ENCODE measurements around the gene KRT34.

Gene KRT34

DNA sequence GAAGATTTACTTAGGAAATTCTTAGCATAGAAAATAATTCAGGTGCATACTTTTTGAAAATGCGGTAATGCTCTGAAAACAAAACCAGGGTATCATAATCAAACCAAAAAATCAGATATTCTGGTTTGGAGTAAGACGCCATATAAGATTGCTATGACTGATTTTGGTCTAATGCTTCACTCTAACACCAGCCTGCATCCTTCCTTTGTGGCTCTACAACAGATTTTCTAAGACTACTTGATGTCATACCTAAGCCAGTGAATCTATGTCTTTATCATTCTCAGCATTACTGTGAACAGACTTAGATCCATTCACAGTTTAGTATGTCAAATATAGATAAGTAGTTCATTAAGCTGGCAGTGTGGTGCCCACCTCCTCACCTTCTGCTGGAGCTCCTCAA lies 13.1 kb downstream of the KRT34 start:
- no peak for DNase-seq
- TF ChIP-seq, protein P1, sequence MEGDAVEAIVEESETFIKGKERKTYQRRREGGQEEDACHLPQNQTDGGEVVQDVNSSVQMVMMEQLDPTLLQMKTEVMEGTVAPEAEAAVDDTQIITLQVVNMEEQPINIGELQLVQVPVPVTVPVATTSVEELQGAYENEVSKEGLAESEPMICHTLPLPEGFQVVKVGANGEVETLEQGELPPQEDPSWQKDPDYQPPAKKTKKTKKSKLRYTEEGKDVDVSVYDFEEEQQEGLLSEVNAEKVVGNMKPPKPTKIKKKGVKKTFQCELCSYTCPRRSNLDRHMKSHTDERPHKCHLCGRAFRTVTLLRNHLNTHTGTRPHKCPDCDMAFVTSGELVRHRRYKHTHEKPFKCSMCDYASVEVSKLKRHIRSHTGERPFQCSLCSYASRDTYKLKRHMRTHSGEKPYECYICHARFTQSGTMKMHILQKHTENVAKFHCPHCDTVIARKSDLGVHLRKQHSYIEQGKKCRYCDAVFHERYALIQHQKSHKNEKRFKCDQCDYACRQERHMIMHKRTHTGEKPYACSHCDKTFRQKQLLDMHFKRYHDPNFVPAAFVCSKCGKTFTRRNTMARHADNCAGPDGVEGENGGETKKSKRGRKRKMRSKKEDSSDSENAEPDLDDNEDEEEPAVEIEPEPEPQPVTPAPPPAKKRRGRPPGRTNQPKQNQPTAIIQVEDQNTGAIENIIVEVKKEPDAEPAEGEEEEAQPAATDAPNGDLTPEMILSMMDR (IDR thresholded peaks at IDR 0.05; ENCODE audit: low read depth, low read length, missing control alignments): no peak
- Histone ChIP-seq H3K27me3 (replicated peaks) (no peaks in the 10 kb centered on the region), H3K4me3 (ENCODE audit: low read depth, low read length) (no peak overlapping the region), H3K27ac (no peak overlapping the region), H3K36me3 (replicated peaks) (no peaks in the 10 kb centered on the region)
- in situ Hi-C loops (cut with HindIII; ENCODE audit: low pct_ligation_motif_present, low sequenced_read_pairs): no loop called here

DNA sequence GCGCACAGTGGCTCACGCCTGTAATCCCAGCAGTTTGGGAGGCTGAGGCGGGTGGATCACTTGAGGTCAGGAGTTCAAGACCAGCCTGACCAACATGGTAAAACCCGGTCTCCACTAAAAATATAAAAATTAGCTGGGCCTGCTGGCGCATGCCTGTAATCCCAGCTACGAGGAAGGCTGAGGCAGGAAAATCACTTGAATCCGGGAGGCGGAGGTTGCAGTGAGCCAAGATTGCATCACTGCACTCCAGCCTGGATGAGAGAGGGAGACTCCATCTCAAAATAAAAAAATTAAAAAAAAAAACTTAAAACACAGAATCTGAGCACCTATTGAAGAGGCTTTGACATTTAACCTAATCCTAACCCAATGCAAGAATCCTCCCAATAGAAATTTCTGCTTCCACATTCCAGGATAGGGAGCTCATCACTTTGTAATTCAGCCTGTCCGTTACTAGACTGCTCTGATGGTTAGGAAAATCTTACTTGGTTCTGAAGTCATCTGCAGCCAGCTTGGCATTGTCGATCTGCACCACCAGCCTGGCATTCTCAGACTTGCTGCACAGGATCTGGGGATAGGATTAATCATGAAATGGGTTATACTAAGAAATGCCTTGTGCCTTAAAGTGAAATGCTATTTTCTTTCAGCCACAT lies 14.6 kb downstream of the KRT34 start:
- Histone ChIP-seq H3K4me3 (ENCODE audit: low read depth, low read length) (no peak overlapping the region), H3K27ac (no peak overlapping the region), H3K27me3 (replicated peaks) (no peaks in the 10 kb centered on the region), H3K36me3 (replicated peaks) (no peaks in the 10 kb centered on the region)
- in situ Hi-C loops (cut with HindIII; ENCODE audit: low pct_ligation_motif_present, low sequenced_read_pairs): no loop called here
- peak; percentile 47 for DNase-seq
- TF ChIP-seq, protein P1 (IDR thresholded peaks at IDR 0.05; ENCODE audit: low read depth, low read length, missing control alignments): no peak

DNA sequence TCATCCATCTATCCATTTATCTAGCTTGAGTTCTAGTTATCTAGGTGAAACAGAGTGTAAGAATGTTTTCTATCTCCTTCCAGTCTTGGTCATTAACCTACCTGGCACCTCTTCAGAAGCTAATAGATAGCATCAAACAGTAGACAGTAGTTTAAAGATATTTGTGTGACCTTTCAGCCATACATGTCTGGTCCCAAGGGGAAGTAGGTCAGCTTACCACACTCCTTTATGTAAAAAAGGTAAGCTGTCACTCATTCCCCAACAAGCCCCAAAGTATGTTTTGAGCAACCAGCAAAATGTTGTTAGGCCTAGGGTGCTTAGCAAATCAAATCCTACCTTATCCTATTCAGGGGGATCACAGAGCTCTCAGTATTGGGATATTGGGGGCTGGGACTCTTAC lies 16.0 kb downstream of the KRT34 start:
- in situ Hi-C loops (cut with HindIII; ENCODE audit: low pct_ligation_motif_present, low sequenced_read_pairs): no loop called here
- TF ChIP-seq, protein P1 (IDR thresholded peaks at IDR 0.05; ENCODE audit: low read depth, low read length, missing control alignments): no peak
- H3K27ac ChIP-seq: no peak overlapping the region
- H3K27me3 ChIP-seq (replicated peaks): no peaks in the 10 kb centered on the region
- no peak for DNase-seq
- no peaks in the 10 kb centered on the region for H3K36me3 ChIP-seq (replicated peaks)
- H3K4me3 ChIP-seq (ENCODE audit: low read depth, low read length): no peak overlapping the region

DNA sequence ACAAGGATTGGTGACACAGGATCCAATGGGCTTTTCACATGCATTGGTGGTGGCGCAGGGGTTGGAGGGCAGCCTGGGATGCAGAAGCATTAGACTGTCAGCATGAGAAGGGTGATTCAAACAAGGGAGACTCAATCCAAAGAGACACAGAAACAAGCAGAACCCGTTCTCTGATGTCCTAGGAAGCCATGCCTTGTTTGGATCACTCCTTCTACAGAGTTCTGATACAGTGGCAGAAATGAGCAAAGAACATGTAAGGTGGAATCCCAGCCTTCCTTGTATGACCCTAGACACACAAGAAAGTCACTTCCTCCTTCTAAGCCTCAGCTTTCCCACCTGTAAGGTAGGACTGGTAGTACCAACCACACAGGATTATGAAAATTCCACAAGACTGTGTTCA lies 18.2 kb downstream of the KRT34 start:
- H3K27me3 ChIP-seq (replicated peaks): no peaks in the 10 kb centered on the region
- no peak overlapping the region for H3K27ac ChIP-seq
- no peak overlapping the region for H3K4me3 ChIP-seq (ENCODE audit: low read depth, low read length)
- TF ChIP-seq, protein P1 (IDR thresholded peaks at IDR 0.05; ENCODE audit: low read depth, low read length, missing control alignments): no peak
- H3K36me3 ChIP-seq (replicated peaks): no peaks in the 10 kb centered on the region
- in situ Hi-C loops (cut with HindIII; ENCODE audit: low pct_ligation_motif_present, low sequenced_read_pairs): no loop called here
- DNase-seq: no peak

DNA sequence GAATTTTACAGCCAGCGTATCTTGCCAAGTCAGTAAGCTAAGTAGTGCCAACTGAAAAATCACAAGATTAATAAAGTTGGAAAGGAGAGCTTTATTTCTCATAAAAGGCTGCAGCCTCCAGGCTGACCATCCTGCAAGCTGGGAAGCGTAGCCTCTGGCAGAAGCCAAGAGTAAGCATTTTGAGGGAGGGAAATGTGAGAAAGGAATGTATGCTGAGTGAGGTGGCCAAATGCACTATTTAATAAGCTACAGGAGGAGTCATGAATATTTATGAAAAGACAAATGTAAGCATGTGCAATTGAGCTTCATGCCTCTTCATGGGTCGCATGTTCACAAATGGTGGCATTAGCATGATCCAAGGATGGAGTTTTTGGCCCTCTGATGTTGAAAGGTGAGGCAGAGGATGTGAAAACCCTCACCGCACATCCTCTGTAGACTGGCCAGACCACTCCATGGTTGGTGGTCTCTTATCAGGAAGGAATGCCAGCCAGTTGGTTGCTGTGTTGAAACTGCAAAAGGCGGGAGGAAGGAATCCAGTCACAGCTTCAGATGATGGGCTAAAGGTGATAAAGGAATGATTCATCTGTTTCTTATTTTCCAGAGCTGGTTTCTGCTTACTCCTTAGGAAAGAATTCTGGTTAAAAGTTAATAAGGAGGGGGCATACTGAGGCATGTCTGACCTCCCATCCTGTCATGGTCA lies 21.7 kb downstream of the KRT34 start:
- Histone ChIP-seq H3K27me3 (replicated peaks) (no peaks in the 10 kb centered on the region), H3K4me3 (ENCODE audit: low read depth, low read length) (no peak overlapping the region), H3K27ac (no peak overlapping the region), H3K36me3 (replicated peaks) (no peaks in the 10 kb centered on the region)
- DNase-seq: peak; percentile 32
- in situ Hi-C loops (cut with HindIII; ENCODE audit: low pct_ligation_motif_present, low sequenced_read_pairs): no loop called here
- TF ChIP-seq, protein P1 (IDR thresholded peaks at IDR 0.05; ENCODE audit: low read depth, low read length, missing control alignments): no peak
